ENCODE measurements around the gene KCTD10. TPM values are rescaled to one million over a fixed set of nuclear protein-coding genes. Genes with fewer than 3 reads are reported as not detected.
A peak's percentile ranks its signal among the peaks of the same experiment; 100 is the strongest.
"Not testable (repeated sequence)": the region's sequence is repeated elsewhere in the genome, so short reads cannot be mapped to it uniquely, and the experiment has no call there.

The KCTD10 gene
- total RNA-seq, 1 donor from 2014 or later: 48.3 TPM

GRCh38 chr12:109476807-109477184, 304 bp downstream of the KCTD10 start:
- intact Hi-C loops (cut with micrococcal nuclease): loop anchor here (1.0 to 10.0 kb wide), 9 partner anchors 44 to 1789 kb away; partner anchors contain the start of genes ALKBH2, FAM222A, GLTP and MMAB
- no peaks in the 10 kb centered on the region for H3K27me3 Mint-ChIP-seq (ENCODE audit: insufficient read depth)
- H3K4me3 Mint-ChIP-seq: peak overlapping the region; percentile 94
- DNase-seq (ENCODE audit: low spot score): no peak
- H3K27ac Mint-ChIP-seq: peak overlapping the region; percentile 98
- H3K9me3 Mint-ChIP-seq: no peaks in the 10 kb centered on the region
- peaks cover 2% of the 10 kb centered on the region for H3K36me3 Mint-ChIP-seq (ENCODE audit: low read depth)
- H3K4me1 Mint-ChIP-seq (ENCODE audit: low read depth): peaks cover 40% of the 10 kb centered on the region

- Mint-ChIP-seq H3K4me1 (ENCODE audit: low read depth) (peaks cover 40% of the 10 kb centered on the region), H3K27ac (peak overlapping the region; percentile 98), H3K27me3 (ENCODE audit: insufficient read depth) (no peaks in the 10 kb centered on the region), H3K9me3 (no peaks in the 10 kb centered on the region), H3K36me3 (ENCODE audit: low read depth) (peaks cover 2% of the 10 kb centered on the region), H3K4me3 (peak overlapping the region; percentile 94)
- DNase-seq (ENCODE audit: low spot score): no peak
- intact Hi-C loops (cut with micrococcal nuclease): loop anchor here (2.0 to 10.0 kb wide), 5 partner anchors 43 to 1789 kb away; partner anchors contain the start of genes ALKBH2, PPTC7, PWP1 and USP30
Measured at GRCh38 chr12:109475993-109476806, 900 bp downstream of the KCTD10 start.

DNA sequence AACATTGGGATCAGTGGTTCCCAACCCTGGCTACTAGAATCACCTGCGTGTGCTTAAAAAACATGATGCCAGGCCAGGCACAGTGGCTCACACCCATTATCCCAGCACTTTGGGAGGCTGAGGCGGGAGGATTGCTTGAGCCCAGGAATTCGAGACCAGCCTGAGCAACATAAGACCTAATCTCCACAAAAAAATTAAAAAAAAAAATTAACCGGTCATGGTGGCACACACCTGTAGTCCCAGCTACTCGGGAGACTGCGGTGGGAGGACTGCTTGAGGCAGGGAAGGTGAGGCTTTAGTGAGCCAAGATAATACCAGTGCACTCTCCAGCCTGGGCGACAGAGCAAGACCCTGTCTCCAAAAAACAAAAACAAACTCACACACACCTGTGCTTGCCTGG, 2.0 kb downstream of the KCTD10 start:
- Mint-ChIP-seq H3K27ac (no peak overlapping the region), H3K9me3 (no peaks in the 10 kb centered on the region), H3K27me3 (ENCODE audit: insufficient read depth) (no peaks in the 10 kb centered on the region), H3K4me1 (ENCODE audit: low read depth) (peaks cover 48% of the 10 kb centered on the region), H3K36me3 (ENCODE audit: low read depth) (peaks cover 2% of the 10 kb centered on the region), H3K4me3 (peak overlapping the region; percentile 94)
- DNase-seq (ENCODE audit: low spot score): no peak
- intact Hi-C loops (cut with micrococcal nuclease): loop anchor here (5.0 to 10.0 kb wide), 3 partner anchors 420 to 1788 kb away; partner anchors contain the start of genes PPTC7, PWP1 and USP30

DNA sequence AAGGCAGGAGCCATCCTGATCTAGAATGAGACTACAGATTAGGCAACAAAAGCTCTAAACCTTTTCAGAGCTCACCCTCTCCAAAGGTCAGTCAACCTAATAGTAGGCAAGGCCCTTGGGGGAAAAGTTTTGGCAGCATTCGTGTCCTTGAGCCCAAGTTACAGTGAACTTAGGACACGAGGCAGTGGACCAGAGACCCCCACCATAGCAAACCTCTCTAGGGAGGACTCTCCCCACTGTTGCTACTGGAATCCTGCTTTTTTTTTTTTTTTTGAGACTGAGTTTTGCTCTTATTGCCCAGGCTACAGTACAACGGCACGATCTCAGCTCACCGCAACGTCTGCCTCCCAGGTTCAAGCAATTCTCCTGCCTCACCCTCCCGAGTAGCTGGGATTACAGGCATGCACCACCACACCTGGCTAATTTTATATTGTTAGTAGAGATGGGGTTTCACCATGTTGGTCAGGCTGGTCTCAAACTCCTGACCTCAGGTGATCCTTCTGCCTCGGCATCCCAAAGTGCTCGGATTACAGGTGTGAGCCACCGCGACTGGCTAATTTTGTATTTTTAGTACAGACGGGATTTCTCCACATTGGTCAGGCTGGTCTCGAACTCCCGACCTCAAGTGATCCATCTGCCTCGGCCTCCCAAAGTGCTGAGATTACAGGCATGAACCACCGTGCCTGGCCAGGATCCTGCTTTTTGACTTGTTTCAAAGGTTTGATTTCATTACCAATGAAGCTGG, 3.4 kb downstream of the KCTD10 start:
- H3K27me3 Mint-ChIP-seq (ENCODE audit: insufficient read depth); H3K4me3 Mint-ChIP-seq; H3K36me3 Mint-ChIP-seq (ENCODE audit: low read depth); H3K27ac Mint-ChIP-seq; DNase-seq (ENCODE audit: low spot score); H3K9me3 Mint-ChIP-seq: not testable (repeated sequence)
- H3K4me1 Mint-ChIP-seq (ENCODE audit: low read depth): peaks cover 40% of the 10 kb centered on the region
- intact Hi-C loops (cut with micrococcal nuclease): loop anchor here (10.0 kb wide), 1 partner anchor 419 kb away; the partner anchor contains the start of gene USP30

DNA sequence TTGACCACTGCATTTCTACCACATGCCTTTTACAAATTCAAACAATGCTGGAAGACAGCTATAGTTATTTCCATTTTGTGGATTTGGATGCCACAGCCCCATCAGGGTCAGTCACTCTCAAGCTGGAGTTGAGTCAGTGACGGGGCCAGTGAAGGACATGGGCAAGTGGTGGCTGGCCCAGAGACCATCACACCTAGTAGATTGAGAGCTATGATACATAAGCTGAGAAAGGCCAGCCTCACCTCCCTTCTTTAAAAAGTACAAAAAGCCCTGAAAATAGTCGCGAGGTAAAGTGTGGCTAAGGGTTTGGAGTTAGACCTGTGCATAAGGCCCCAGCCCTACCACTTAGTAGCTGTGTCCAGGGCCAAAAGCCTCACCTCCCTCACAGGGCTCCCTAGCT, 4.1 kb downstream of the KCTD10 start:
- Mint-ChIP-seq H3K27ac (no peak overlapping the region), H3K4me1 (ENCODE audit: low read depth) (peaks cover 39% of the 10 kb centered on the region), H3K9me3 (no peaks in the 10 kb centered on the region), H3K4me3 (no peak overlapping the region), H3K27me3 (ENCODE audit: insufficient read depth) (no peaks in the 10 kb centered on the region), H3K36me3 (ENCODE audit: low read depth) (peaks cover 9% of the 10 kb centered on the region)
- intact Hi-C loops (cut with micrococcal nuclease): loop anchor here (10.0 kb wide), 1 partner anchor 418 kb away; the partner anchor contains the start of gene USP30
- no peak for DNase-seq (ENCODE audit: low spot score)

DNA sequence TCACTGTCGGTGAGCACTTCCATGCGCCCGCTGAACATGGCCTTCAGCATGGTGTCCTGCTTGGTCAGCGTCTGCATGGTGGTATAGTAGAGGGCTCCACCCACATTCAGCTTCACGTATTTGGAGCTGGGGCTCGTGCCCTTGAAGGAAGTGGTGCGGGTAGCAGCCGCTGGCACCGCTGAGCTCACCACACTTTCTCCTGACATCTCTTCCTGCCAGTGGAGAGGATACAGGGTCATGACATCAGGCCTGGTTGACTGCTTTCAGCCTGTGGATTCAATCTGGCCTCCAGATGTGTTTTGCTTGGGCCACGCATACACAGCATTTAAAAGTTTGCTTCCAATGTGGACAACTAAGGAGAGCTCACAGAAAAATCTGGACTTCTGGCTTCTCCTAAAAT, 7.6 kb downstream of the KCTD10 start:
- H3K27ac Mint-ChIP-seq: no peak overlapping the region
- peaks cover 7% of the 10 kb centered on the region for H3K36me3 Mint-ChIP-seq (ENCODE audit: low read depth)
- H3K4me1 Mint-ChIP-seq (ENCODE audit: low read depth): peaks cover 19% of the 10 kb centered on the region
- no peak overlapping the region for H3K4me3 Mint-ChIP-seq
- H3K9me3 Mint-ChIP-seq: no peaks in the 10 kb centered on the region
- intact Hi-C loops (cut with micrococcal nuclease): no loop called here
- DNase-seq (ENCODE audit: low spot score): no peak
- no peaks in the 10 kb centered on the region for H3K27me3 Mint-ChIP-seq (ENCODE audit: insufficient read depth)

DNA sequence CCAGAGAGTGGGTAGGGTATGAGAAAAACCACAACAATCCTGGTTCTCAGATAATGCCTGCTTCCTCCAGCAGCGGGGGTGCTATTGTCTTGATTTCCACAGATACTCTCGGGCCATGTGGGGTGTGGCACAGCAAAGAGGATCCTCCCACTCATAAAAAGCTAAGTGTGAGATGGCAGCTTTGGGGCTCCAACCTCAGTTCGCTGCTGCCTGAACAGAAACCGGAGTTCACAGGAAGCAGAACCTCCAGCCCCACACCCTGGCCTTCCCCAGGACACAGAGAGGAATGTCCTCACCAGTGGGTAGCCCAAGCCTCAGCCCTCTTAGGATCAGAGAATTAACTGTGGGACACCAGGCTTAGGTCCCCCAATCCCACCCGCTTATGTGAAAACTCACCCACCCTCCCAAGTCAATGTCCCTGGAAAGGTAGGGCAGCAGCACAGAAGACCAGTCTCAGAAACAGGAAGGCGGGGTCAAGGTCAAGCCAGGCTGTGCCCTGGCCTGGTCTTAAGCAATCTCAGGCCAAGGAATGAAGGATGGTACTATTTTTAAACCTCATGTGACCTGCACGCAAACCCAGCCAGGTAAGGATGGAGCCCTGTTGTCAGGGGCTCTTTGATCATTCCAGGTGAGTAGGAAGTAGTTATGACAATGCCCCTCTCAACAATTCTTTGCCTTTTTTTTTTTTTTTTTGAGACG, 9.0 kb downstream of the KCTD10 start:
- Mint-ChIP-seq H3K27me3 (ENCODE audit: insufficient read depth) (no peaks in the 10 kb centered on the region), H3K27ac (no peak overlapping the region), H3K4me1 (ENCODE audit: low read depth) (peaks cover 30% of the 10 kb centered on the region), H3K36me3 (ENCODE audit: low read depth) (peaks cover 7% of the 10 kb centered on the region), H3K9me3 (no peaks in the 10 kb centered on the region), H3K4me3 (no peak overlapping the region)
- intact Hi-C loops (cut with micrococcal nuclease): no loop called here
- no peak for DNase-seq (ENCODE audit: low spot score)

DNA sequence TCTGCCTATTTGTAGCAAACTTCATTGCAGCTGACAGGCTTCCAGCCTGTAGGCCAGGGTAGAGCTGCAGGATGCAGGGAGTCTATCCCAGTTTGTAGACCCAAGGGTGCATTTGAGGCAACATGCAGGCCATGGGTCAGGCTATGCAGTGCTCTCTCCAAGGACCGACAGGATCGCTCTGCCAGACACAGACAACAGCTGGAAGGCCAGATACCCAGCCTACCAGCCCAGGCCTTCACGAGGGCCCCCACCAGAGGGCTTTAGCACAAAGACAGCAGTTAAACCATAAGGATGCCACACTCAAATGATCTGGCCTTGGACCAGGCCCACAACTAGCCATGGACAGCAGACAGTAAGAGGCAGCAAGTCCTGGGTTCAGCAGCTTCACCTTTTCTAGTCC, 10.3 kb downstream of the KCTD10 start:
- intact Hi-C loops (cut with micrococcal nuclease): no loop called here
- no peaks in the 10 kb centered on the region for H3K9me3 Mint-ChIP-seq
- DNase-seq (ENCODE audit: low spot score): no peak
- H3K27me3 Mint-ChIP-seq (ENCODE audit: insufficient read depth): no peaks in the 10 kb centered on the region
- H3K4me3 Mint-ChIP-seq: no peak overlapping the region
- peaks cover 42% of the 10 kb centered on the region for H3K4me1 Mint-ChIP-seq (ENCODE audit: low read depth)
- H3K36me3 Mint-ChIP-seq (ENCODE audit: low read depth): peaks cover 7% of the 10 kb centered on the region
- H3K27ac Mint-ChIP-seq: no peak overlapping the region

DNA sequence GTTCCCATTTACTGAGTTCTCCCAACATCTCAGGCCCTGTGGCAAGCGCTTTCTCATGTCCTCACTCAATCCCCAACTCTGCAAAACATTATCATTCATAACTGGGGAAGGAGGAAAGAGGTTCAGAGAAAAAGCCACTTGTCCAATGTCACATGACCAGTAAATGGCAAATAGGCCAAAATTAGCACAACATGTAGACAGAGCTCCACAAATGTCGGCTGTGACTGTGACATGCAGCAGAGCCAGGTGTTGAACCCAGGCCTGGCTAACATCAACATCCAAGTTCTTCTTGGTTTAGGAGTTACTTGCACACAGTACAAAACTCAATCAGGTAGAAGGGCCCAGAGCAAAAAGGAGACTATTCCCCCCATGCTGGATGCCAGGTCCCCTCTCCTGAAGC, 10.8 kb downstream of the KCTD10 start:
- H3K4me1 Mint-ChIP-seq (ENCODE audit: low read depth): peaks cover 47% of the 10 kb centered on the region
- H3K27ac Mint-ChIP-seq: no peak overlapping the region
- H3K36me3 Mint-ChIP-seq (ENCODE audit: low read depth): peaks cover 7% of the 10 kb centered on the region
- H3K27me3 Mint-ChIP-seq (ENCODE audit: insufficient read depth): no peaks in the 10 kb centered on the region
- DNase-seq (ENCODE audit: low spot score): no peak
- no peaks in the 10 kb centered on the region for H3K9me3 Mint-ChIP-seq
- intact Hi-C loops (cut with micrococcal nuclease): no loop called here
- no peak overlapping the region for H3K4me3 Mint-ChIP-seq

- H3K36me3 Mint-ChIP-seq (ENCODE audit: low read depth): peaks cover 4% of the 10 kb centered on the region
- peaks cover 40% of the 10 kb centered on the region for H3K4me1 Mint-ChIP-seq (ENCODE audit: low read depth)
- H3K4me3 Mint-ChIP-seq: no peak overlapping the region
- H3K27me3 Mint-ChIP-seq (ENCODE audit: insufficient read depth): no peaks in the 10 kb centered on the region
- H3K27ac Mint-ChIP-seq: no peak overlapping the region
- H3K9me3 Mint-ChIP-seq: no peaks in the 10 kb centered on the region
- DNase-seq (ENCODE audit: low spot score): no peak
- intact Hi-C loops (cut with micrococcal nuclease): no loop called here
Measured at GRCh38 chr12:109464642-109465351, 12.3 kb downstream of the KCTD10 start.

DNA sequence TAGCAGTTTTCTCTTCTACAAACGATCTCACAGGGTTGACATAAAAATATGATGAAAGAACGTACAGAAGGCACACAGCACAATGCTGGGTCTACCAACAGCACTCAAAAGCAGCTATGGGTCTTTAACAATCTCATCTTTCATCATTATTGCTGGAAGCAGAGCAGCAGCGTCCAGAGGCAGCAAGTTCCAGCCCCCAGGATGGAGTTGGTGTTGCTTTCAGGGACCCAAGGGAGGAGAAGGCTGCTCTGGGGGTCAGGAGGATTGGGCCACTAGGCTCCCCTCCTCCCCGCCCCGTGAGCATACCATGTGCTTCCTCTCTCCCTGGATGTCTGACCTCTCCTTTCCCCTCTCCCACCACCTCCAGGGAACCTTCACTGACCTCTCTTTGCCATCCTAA, 13.3 kb downstream of the KCTD10 start:
- Mint-ChIP-seq H3K27ac (peak overlapping the region; percentile 30), H3K36me3 (ENCODE audit: low read depth) (peaks cover 8% of the 10 kb centered on the region), H3K4me3 (no peak overlapping the region), H3K27me3 (ENCODE audit: insufficient read depth) (no peaks in the 10 kb centered on the region), H3K4me1 (ENCODE audit: low read depth) (peaks cover 48% of the 10 kb centered on the region), H3K9me3 (no peaks in the 10 kb centered on the region)
- intact Hi-C loops (cut with micrococcal nuclease): no loop called here
- no peak for DNase-seq (ENCODE audit: low spot score)

All from activated T-helper 1 cell treated with anti-CD3 and anti-CD28 coated beads, Interleukin-12 subunit alpha, Interleukin-12 subunit beta, Interleukin-2, Interleukin-4 antibody, amounts not matched to agents 30 ng/mL and 10 ng/mL and 1 ng/mL, durations not matched to agents 14 hours and 24 hours and 36 hours (primary cell).